ENCODE results near the gene CDHR2.

CDHR2 gene

DNA sequence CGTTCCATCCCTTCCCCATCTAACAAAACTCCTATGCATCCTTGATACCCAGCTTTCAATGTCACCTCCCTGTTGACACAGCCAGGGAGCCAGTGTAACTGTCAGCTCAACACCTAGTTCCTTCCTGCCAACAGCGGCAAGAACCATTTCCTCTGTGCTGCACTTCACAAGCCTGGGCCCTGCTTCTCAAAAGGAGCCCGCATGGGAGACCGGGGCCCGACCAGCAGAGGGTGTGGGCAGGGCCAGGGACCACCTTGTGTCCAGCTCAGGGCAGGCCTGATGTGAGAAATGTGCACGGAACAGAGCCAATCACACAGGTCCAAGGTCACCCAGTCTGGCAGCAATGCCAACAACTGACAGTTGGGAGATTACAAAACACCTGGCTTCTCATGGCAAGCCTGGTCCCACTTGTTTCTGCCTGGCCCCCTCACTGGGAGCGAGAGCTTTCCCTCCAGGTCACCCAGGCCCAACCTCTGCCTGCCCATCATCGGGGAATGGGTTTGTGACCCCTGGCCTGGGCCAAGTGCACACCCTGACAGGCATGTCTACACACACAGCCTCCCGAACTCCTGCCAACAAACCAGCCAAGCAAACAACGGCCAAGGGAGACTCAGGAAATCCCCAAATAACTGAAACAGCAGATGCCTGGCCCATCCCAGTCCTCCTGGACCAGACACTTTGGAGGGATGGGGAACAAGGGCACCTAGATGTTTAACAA lies 15.1 kb upstream of the CDHR2 start:
- peak overlapping the region; percentile 99 for H3K27ac ChIP-seq
- TF ChIP-seq, protein P1, sequence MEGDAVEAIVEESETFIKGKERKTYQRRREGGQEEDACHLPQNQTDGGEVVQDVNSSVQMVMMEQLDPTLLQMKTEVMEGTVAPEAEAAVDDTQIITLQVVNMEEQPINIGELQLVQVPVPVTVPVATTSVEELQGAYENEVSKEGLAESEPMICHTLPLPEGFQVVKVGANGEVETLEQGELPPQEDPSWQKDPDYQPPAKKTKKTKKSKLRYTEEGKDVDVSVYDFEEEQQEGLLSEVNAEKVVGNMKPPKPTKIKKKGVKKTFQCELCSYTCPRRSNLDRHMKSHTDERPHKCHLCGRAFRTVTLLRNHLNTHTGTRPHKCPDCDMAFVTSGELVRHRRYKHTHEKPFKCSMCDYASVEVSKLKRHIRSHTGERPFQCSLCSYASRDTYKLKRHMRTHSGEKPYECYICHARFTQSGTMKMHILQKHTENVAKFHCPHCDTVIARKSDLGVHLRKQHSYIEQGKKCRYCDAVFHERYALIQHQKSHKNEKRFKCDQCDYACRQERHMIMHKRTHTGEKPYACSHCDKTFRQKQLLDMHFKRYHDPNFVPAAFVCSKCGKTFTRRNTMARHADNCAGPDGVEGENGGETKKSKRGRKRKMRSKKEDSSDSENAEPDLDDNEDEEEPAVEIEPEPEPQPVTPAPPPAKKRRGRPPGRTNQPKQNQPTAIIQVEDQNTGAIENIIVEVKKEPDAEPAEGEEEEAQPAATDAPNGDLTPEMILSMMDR (conservative IDR thresholded peaks at IDR 0.05) = no peak

DNA sequence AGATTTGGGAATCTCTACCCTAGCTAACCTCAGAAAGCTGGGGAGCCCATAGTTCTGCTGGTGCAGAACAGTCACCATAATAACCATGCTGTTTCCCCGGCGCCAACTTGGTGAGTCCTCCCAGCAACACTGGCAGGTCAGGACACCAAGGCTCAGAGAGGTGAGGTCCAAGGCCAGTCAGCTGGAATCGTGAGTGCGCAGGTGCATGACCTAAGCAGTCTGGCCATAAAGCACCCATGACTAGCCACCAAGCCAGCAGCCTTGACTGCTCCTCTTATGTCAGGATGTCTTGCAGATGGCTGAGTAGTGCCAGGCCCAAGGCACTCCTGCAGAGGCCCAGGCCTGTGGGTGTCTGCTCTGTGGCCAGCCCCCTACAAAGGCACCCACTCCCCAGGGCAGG lies 14.5 kb upstream of the CDHR2 start:
- peak overlapping the region; percentile 99 for H3K27ac ChIP-seq
- TF ChIP-seq, protein P1 (conservative IDR thresholded peaks at IDR 0.05) = no peak

DNA sequence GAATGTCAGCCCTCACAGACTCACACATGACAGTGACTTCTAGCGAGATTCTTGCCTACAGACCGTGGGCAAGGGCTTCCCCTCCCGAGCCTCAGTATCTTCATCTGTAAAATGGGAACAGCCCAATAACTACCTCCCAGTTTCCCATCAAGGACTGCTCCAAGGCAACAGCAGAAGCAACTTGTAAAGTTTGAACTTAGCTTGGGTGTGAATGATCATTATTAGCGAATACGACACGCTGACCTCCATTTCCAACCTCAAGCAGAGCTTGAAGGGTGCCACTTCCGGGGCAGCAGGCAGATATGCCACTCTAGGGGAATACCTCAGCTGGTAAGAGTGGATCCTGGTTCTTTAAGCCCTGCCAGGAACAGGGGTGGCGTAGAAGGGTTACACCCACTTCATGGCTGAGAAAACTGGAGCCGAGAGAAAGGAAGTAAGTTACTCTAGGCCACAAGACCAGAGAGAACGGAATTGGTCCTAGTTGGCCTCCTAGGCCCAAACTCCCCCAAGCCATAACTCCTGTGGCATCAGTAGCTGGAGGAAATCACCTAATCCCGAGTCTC lies 14.0 kb upstream of the CDHR2 start:
- peak overlapping the region; percentile 99 for H3K27ac ChIP-seq
- TF ChIP-seq, protein P1 (conservative IDR thresholded peaks at IDR 0.05) = no peak

DNA sequence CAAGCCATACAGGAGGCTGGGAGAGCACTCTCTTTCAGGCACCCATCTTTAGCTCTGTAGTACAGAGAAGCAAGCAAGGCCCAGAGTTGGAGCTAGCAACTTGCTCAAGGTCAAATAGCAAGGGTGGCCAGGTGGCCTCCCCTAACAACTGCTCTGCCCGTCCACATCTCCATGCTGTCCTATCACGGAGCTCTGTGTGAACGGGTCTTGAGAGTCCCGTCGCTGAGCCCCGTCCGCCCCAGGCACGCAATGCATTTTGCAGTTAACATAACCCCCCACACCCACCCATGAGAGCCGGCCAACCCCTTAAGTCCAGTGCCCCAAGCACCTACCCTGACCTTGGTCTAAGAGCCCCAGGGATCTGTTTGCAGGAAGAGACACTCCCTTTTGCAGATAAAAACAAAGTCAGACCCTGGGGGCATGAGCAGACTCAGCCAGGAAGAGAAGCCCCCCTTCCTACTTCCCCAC lies 13.4 kb upstream of the CDHR2 start:
- H3K27ac ChIP-seq = peak overlapping the region; percentile 99
- TF ChIP-seq, protein P1 (conservative IDR thresholded peaks at IDR 0.05) = no peak

DNA sequence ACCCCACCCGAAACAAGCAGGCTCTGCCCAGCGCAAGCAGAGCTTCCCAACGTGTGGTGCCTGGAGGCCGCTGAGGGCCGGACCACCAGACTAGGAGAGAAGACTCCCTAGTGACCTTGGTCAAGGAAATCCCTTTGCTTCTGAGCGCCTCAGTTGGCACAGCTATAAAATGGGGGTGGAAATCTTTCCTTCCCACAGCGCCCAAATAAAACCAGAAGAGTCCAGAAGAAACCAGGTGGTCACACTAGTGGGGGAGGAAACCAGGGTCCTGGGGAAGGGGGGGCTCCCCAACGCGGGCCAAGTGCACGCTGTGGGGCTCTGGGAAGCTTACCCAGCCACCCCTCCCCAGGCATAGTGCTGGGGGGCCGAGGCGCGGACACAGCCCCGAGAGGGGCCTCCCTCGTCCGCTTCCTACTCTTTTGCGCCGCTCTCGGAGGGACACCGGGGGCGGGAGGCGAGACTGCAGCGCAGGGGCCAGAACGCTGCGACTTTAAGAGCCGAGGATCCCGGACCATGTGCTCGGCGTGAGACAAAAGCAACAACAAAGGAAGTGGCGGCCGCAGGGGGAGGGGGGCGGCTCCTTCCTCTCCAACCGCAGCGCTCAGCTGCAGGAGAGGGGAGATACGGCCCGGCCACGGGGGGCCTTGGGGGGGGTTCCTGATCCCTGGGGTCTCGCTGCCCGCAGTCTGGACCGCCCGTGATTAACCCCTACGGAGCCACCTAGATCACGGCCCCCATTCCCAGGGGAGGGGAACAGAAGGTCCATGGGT lies 12.8 kb upstream of the CDHR2 start:
- TF ChIP-seq, protein P1 (conservative IDR thresholded peaks at IDR 0.05) = no peak

DNA sequence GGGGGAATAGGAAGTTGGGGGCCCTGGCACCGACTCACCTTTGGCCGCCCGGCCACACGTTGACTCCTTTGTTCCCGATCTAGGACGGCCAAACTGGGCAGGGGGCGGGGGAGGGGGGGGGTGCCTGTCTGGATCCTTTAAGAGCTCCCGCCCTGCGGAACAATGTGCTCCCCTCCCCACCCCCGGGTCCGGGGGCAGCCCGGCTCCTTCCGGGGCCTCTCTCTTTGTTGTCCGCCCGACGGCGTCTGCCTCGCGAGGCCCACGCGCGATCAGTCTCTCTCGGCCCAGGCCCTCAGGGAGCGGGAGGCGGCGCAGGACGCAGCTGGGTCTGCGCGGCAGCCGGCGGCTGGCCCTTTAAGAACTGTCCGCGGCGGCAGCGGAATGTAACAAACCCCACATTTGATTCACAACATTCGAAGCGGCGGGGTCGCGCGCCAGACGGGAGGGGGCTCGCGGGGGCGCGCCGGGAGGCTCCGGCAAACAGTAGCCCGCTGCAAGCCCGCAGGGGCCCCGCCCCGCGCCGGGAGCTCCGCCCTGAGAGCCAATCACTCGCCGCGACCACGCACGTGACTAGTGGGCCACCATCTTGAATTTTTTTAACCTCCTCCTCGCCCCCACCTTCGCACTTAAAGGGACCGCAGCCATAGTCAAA lies 12.1 kb upstream of the CDHR2 start, which contains the start of gene RNF44:
Gene RNF44, minus strand, starts transcription at position 501 of the 652 bp plus-strand sequence. CDS start 4,930 bp downstream, outside the sequence.
- TF ChIP-seq, protein P1 (conservative IDR thresholded peaks at IDR 0.05) = no peak
- peak within 1 kb of the TSS; percentile 99 for H3K27ac ChIP-seq

More for the DNA sequence above, 12.8 kb upstream of the CDHR2 start:
- H3K27ac ChIP-seq = peak overlapping the region; percentile 99

All from VCaP (cell line).